GM12801 (cell line): Measurements from ENCODE around the gene SMARCB1.

Experiments
- TF ChIP-seq, protein P1 (sequence below): IDR thresholded peaks from one replicate; pipeline ENCODE4 v1.5.1; 2011; ENCODE audit warnings: control low read depth; ENCODE audit not compliant: insufficient read length; ENCODE audit errors: extremely low read depth

SMARCB1 gene

GRCh38 chr22:23782703-23783102, 4.1 kb upstream of the SMARCB1 start:
- TF ChIP-seq, protein P1, sequence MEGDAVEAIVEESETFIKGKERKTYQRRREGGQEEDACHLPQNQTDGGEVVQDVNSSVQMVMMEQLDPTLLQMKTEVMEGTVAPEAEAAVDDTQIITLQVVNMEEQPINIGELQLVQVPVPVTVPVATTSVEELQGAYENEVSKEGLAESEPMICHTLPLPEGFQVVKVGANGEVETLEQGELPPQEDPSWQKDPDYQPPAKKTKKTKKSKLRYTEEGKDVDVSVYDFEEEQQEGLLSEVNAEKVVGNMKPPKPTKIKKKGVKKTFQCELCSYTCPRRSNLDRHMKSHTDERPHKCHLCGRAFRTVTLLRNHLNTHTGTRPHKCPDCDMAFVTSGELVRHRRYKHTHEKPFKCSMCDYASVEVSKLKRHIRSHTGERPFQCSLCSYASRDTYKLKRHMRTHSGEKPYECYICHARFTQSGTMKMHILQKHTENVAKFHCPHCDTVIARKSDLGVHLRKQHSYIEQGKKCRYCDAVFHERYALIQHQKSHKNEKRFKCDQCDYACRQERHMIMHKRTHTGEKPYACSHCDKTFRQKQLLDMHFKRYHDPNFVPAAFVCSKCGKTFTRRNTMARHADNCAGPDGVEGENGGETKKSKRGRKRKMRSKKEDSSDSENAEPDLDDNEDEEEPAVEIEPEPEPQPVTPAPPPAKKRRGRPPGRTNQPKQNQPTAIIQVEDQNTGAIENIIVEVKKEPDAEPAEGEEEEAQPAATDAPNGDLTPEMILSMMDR, result no peak

DNA sequence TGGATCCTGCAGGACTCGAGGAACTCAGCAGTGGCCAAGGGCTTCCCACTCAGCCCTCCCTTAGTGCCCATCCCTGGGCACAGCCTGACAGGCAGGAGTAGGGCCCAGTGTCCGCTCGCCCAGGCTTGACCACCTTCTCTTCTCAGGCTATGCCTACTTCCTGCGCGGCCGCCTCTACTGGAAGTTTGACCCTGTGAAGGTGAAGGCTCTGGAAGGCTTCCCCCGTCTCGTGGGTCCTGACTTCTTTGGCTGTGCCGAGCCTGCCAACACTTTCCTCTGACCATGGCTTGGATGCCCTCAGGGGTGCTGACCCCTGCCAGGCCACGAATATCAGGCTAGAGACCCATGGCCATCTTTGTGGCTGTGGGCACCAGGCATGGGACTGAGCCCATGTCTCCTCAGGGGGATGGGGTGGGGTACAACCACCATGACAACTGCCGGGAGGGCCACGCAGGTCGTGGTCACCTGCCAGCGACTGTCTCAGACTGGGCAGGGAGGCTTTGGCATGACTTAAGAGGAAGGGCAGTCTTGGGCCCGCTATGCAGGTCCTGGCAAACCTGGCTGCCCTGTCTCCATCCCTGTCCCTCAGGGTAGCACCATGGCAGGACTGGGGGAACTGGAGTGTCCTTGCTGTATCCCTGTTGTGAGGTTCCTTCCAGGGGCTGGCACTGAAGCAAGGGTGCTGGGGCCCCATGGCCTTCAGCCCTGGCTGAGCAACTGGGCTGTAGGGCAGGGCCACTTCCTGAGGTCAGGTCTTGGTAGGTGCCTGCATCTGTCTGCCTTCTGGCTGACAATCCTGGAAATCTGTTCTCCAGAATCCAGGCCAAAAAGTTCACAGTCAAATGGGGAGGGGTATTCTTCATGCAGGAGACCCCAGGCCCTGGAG, 3.3 kb upstream of the SMARCB1 start:
- TF ChIP-seq, protein P1, result no peak

- TF ChIP-seq, protein P1, result no peak
These were observed 2.5 kb upstream of the SMARCB1 start for GRCh38 chr22:23784215-23784732.

DNA sequence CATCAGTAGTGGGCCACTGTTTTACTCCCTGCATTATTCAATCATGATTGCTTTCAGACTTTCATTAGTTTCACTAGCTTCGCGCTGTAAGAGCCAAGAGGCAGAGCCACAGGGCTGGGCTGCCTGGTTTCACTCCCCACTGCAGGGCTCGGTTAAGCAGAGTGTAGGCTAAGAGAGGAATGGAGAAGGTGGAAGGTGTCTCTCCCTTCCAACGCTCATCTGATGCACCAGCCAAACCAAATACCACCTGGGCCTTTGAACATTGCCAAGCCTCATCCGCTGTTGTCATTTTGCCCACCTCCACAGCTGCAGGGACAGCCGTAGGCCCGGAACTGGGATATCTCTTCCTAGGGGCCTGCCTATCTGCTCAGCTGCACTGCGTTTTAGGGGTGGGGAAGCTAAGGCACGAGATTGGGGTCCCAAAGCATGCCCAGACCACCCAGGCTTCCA, 480 bp upstream of the SMARCB1 start:
- TF ChIP-seq, protein P1, result no peak

- TF ChIP-seq, protein P1, result no peak
These were observed 782 bp downstream of the SMARCB1 start for GRCh38 chr22:23787600-23787896.

- TF ChIP-seq, protein P1, result no peak
These were observed 1.1 kb downstream of the SMARCB1 start for GRCh38 chr22:23787910-23788309.

DNA sequence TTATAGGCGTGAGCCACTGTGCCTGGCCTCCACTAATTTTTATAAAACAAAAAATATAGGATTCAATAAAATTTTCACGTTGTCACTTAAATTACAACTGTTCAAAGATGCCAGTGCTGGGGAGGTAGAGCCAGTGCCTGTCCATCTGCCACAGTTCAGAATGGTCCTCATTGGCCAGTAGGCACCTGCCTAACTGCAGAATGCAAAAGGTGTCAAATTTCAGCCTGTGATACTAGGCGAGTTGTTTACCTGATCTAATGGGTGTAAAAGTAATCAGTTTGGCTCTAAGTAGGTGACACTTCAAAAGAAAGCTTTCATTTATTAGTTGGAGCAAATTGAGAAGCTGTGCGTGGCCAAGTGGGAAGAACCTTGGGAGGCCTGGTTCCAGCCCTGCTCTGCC, 2.4 kb downstream of the SMARCB1 start:
- TF ChIP-seq, protein P1, result no peak
